Stimulated activated CD8-positive, alpha-beta memory T cell treated with anti-CD3 and anti-CD28 coated beads, Interleukin-7, amount 100 ng/mL, for 1 hour (primary cell): Measurements from ENCODE around the gene CHN2.

Source experiments
- DNase-seq, 2 donors: peaks; one replicate each; pipeline ENCODE4 v3.0.0-alpha.2; 2020; ENCODE audit warnings: low read depth in 2 of 2

The CHN2 gene

DNA sequence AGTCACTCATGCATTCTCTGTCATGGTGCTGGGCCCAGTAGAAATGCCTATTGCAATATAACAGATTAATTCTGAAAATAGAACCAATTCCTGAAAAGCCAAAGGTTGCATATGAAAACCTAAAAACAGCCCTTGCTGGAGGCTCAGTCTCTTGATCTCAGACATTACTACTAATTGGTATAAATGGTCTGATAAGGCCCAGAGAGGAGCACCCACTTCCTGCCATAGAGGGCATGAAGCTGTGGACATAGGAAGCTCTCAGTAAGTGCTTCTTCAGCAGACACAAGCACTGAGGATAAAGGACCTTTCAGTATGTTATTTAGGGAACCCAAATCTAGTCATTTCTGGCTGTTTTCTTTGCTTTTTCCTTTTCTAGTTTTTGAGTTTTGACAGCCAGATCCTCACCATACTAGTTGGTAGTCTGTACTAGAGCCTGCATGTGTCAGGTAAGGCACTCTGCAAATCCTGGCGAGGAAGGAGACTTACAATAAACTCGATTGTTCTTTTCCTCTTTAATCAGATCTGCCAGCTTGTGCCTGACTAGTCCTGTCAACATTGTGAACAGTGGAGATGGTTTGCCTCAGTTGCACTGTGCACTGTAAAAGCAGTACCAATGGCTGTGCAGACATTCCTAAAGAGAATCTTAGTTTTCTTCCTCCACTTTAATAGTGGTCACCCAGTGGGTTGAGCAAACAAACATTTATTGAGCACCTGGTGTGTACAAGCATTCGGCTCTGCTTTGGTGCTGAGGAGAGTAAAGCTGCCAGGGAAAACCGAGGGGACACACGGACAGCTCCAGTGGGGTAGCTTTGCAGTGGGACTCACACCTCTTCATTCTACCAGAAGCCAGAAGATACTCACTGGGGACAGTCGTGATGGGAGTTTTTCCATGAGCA is 140.9 kb downstream of the CHN2 start:
- DNase-seq, result no peak

DNA sequence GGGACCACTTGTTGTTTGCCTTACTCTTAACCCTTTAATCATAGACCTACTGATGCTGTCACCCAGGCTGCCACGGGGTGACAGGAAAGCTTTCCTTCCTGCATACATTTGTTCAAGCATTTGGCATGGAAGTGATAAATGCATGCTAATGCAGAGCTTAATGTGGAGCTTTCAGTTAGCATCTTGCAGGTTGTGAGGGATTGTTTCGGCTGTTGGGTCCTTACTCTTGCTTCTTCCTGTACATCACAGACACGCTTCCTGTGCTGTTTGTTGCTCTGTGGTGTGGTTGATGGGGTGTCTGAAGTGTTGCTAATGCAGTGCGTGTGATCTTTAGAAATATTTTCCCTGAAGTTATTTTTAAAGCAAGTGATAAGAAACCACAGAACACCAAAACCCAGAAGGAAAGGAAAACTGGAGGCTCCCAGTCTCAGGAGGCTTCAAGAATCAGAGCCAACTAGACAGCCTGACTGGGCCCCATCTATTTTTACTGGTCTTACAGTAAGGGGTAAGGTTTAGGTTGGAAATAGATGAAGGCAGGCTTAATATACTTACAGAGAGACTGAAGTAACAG is 143.1 kb downstream of the CHN2 start:
- DNase-seq, result peak; percentile 13 to 21

DNA sequence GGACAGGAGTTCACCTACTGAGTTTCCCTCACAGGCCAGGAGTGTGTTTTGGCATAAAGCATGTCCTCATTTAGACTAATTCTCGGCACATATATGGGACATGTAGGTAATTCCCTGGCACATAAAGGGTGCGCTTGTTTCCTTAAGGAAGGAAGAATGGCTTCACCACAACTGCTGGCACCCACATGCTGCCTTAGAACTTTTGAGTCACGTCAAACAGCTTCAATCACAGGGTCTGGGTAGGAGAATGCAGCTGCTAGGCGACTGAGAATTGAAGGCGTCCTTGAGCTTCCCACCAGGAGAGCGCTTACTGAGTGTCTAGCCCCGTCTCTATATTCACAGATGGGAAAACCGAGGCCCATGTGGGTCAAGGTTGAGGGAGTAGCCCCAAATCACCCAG is 146.1 kb downstream of the CHN2 start:
- DNase-seq, result no peak

DNA sequence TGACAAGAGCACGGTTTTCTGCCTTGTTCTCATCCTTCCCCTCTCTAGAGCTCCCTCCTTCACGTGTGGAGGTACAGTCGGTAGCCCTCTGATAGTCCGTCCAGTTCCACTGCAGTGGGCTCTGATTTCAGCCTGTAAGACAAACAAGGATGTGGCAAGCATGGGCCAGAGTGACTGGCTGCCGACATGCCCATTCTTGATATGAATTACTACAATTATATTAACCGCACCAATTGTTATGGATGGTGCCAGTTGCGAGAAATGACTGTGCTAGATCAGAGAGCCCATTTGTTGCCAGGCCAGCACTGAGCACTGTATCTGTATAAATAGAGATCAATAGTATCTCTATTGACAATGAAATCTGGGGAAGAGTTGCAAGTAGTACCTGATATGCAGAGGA is 146.6 kb downstream of the CHN2 start:
- DNase-seq, result no peak

DNA sequence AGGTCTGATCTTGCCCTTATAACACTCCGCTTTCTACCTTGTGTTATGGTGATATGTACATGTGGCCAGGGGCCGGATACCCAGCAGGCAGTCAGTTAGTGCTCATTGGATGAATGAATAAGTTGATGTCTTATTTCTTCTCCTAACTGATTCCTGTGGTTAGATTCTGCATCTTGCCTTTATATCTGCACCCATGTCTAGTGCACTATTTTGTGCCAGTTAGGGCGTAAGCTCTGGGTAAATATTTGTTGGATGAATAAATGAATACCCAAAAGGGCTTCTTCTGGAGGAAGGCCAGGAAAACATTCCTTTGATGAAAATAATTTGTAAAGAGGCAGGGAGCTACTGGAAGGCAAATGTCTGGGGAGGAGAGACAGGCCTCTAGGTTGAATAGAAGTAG is 148.2 kb downstream of the CHN2 start:
- no peak for DNase-seq

DNA sequence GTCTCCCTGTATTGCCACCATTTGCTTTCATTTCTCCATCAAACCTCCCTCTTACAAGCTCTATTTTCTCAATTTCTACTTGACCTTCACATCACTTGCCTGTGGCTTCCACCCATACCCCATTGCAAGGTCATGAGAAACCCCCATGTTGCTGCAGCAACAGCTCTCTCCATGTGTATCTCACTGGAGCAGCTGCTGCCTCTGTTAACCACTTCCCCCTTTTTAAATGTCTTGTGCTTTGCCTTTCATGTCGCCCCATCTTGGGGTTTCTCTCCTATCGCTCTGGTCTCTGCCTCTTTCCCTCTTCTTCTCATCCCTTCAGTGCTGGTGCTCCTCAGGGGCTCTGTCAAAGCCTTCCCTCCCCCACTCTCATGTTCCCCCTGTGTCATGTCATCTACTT is 148.8 kb downstream of the CHN2 start:
- no peak for DNase-seq

DNA sequence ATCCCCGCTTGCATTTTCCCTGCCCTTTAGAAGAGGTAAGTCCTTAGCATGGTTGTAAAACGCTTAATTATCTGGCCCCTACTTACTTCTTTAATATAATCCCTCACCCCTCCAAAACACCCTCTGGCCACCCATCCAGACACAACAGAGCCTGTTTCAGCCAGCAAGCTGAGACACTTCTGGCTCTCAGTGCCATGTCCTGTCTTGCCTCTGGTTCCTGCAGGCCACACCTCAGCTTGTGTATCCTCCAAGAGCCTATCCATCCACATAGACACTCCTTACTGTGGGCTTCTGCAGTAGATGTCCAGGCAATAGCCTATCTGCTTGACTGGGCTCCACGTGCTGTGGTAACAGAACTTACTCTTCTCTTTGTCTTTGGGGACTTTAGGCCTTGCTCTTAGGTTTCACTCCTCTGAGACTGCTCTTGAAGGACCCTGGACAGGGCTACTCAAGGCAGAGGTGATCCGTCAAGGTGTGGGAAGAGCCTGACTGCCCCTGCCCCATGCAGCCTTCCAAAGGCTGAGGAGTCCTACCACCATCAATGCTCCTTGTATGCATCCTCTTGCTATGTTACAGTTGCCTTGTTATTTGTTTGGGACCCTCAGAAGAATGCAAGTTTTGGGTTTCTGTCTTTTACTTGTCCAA is 149.9 kb downstream of the CHN2 start:
- no peak for DNase-seq

DNA sequence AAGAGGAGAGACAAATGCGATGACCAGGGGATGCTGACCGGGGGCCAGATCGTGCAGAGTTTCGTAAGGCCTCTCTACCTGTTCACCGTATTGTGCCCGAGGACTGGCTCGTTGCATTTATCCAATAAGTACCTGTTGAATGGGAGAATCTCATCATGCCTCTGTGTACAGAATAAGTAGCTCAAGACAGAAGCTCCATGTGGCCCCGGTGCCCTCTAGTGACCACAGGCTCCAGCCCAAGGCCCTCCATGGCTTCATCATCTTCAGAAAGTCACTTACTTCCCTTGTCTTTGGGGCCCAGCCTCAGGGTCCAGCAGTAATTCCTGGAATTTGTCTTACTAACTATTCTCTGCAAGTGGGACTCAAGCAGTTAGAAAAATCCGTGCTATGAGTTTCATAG is 151.0 kb downstream of the CHN2 start:
- DNase-seq, result peak in 1 of 2 donors; percentile 2

DNA sequence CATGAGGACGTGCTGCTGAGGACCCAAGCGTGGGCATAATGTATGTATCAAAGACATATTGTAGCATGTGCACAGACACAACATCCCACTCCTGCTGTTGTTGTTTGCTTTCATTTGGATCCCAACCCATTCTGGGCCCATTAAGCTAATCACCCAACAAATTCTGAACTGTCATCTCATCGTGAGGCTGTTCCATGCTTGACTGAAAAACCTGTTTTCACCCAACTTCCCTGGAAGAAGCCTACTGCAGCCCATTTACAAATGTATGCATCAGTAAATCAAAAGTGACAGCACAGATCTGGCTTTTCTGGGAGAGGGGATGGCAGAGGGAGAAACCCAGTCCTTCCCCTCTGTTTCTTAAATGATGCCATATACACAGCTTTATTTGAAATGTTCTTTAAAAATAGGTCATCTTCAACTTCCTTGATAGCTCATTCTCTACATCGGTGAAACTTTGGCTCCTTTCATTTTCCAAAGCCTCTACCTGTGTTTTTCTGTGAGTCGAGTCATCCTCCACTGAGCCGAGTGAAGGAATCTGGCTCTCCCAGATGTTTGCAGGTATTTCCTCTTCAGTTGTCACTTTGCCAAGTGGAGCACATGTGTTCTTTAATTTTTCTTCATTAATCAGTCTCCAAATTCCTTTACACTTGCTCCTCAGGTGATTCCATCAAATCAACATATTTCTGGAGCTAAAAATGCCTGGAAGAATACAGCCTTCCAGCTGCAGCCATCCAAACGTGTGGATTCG is 151.8 kb downstream of the CHN2 start:
- no peak for DNase-seq

DNA sequence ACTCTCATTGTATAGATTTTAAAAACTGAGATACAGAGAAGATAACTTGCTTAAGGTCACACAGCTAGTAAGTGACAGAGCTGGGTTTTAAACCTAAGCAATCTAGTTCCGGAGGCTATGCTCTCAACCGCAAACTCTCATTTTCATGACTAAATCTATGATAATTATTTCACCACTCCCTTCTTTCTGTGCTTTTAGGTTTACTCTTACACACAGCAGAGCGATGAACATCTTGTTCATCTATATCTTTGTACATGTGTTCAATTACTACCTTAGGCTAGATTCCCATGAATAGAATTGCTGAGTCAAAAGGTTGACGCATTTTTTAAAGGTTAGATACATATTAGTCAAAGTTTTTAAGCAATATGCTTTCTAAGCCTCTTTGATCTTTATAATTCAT is 154.8 kb downstream of the CHN2 start:
- DNase-seq, result no peak

DNA sequence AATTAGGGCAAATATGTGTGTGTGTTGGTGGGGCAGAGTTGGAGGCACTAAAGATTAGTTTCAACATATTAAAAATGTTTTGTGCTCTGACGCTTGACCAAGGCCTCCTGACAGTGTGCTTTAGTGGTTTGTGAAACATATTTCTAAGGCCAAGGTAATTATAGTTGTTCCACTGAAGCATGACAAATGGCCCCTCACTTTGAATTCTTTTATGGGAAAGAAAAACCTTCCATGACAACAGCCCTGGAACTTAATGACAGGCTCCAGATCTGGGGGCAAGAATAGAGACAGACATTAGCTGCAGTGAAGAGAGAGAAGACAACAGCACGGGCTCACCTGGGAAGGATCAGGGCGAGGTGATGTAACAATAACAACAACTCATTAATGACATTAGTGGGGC is 155.8 kb downstream of the CHN2 start:
- DNase-seq, result no peak

DNA sequence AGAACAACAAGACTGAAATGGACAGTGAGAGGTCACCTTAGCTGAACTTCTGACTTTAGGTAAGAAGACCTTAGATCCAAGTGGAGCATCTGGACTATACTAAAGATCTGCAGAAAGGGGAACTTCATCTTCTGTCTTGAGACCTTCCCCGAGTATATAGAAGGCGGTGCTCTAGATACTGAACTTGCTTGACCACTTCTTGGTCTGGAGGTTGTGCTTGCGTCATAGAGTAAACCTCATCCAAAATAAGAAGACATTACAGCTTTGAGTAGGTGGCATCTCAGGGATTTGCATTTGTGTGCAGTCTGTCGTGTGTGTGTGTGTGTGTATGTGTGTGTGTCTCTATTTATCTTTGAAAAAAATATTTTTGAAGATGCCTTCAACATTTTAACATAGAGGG is 157.5 kb downstream of the CHN2 start:
- no peak for DNase-seq

DNA sequence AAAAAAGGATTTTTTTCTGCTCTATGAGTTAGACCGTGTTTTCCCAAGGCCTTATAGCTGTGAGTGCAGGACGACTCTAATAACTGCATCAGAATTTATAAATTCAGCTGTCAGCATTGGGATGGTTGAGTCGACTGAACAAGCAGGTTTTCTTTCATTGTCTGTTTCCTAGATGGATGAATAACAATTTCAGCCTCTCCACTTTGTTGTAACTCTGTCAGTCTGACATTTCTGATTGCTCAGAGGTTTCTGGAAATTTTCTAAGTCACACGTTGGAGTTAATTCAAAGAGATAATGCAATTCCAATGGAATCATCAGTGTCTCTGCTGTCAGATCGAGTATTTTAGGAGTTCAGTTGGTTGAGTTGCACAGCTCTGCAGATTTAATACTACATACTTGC is 159.2 kb downstream of the CHN2 start:
- no peak for DNase-seq

DNA sequence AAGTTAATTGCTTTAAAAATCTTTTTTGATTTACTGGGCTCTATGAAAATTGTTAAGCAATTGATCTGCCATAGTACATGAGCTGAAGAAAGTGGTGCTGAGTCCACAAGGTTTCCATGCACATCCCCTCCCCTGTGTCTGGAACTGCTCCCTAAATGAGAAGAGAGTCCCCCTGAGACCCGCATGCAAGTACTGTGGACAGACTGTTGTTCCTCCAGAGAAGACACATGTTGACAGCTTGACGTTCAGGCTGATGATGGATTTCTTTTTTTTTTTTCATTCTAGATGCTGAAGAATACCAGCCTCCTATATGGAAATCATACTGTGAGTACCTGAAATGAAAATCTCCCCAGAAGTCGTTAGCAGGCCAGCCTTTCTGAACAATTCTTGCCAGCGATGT is 159.8 kb downstream of the CHN2 start:
- DNase-seq, result no peak

DNA sequence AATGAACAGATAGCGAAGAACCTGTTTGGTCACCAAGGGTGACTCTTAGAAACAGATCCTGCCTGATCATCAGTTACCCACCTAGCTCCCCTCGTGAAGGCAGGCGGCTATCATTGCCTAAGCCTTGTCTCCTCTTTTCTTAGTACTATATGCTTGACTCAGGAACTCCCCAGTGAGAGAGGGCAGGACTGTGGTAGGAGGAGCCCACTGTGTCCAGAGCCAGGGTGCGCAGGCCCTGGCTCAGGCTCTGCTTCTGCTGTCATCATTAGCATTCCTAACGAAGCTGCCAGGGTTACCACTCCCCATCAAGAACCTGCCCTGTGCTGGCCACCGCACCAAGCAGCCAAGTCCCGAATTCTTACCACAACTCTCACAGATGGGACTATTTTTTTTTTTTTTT is 160.8 kb downstream of the CHN2 start:
- DNase-seq, result no peak

DNA sequence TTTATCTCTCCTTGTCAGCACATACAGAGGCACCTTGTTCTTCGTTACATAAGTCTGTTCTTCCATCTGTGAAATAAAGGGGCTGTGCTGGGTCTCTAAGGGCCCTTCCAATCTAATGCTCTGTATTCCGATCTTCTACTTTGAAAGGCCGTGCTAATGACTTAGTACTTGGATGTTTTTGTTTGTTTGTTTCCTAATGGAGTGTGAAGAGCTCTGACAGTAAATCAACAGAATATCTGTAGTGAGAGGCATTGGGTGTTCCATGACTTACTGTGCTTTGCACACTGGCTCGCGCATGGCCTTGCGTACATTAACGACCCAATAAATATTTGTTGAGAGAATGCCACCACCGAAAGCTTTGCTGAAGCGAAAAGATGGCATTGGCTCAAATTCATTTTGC is 162.1 kb downstream of the CHN2 start:
- DNase-seq, result no peak

DNA sequence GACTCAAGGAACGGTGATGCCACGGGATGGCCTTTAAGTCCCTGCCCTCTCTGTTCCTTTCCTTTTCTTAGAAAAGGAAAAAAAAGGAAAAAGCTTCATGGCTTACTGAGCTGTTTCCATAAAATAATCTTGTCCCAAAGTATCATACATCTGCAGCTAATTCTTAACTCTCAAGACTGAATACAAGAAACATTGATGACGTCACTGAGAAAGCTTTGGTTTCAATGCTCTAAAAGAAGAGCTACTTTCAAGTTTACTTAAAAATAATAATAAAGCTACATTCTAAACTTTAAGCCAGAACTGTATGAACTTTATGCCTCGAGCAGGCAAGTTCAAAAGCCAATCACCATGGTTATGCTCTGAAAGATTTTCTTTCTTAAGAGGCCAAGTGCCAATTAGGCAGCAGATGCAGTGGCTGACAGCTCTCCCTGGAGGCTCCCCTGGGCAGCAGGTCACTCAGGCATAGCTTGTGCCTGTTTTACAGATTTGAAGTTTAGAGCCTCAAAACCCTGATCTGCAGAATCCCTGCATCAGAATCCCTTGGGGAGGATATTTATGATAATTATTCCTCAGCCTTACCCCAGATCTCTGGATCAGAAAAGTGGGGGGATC is 165.0 kb downstream of the CHN2 start:
- no peak for DNase-seq

DNA sequence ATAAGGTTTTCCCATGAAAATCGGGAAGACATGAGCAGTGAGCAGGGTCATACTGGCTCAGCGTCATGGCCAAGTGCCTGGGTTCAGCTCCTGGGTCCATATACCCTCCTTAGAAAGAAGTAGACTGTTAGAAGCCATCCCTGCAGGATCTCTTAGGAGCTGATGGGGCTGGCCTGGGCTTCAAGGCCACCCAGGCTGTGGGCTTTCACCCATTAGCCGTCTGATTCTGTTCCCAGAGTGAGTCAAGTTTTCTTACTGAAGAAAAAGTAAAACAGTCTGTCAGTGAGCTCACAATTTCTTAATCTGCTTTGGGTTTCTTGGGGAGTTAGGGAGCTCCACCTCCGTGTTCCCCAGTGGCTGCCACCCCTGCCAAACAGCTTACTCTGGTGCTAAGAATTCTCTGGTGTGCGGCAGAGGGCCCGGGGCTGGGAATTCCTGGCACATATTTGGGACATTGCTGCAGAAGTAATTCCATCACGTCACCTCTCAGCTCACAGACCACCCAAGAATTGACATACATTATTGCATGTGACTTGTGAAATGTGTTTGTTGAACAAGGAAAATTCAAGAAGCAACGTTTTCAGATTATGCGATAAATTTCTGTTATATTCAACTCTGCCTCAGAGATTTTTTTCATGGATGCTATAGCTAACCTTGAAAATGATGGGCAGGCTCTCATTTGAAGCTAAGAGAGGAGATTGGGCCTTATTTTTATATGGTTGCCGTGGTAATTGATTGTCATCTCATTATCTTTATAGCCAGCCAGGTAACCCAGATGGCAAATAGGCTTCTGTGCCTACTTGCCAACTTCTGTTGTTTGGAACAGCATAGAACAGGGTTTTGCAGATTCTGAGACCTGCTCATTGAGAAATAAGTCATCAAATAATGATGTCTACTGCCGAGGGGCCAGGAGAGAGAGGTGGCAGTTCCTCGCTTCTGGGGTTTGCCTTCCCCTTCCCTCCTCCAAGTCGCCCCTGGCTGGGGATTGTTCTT is 166.4 kb downstream of the CHN2 start:
- DNase-seq, result no peak

DNA sequence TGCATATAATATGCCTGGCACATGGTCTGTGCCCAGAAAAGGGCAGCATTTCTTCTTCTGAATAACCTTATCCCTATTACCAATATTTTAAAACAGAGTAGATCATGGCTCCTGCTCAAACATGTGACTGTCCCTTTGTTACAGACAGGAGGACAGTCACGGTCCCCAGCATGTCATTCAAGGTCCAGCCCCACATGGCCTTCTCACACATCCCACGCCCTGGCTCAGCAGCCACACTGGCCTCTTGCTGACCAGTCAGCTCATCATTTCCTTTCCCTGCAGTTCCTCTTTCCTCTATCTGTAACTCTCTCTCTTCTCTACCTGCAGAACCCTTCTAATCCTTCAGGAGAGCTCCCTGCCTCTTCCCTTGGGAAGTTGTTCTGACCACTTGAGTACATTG is 167.8 kb downstream of the CHN2 start:
- no peak for DNase-seq

DNA sequence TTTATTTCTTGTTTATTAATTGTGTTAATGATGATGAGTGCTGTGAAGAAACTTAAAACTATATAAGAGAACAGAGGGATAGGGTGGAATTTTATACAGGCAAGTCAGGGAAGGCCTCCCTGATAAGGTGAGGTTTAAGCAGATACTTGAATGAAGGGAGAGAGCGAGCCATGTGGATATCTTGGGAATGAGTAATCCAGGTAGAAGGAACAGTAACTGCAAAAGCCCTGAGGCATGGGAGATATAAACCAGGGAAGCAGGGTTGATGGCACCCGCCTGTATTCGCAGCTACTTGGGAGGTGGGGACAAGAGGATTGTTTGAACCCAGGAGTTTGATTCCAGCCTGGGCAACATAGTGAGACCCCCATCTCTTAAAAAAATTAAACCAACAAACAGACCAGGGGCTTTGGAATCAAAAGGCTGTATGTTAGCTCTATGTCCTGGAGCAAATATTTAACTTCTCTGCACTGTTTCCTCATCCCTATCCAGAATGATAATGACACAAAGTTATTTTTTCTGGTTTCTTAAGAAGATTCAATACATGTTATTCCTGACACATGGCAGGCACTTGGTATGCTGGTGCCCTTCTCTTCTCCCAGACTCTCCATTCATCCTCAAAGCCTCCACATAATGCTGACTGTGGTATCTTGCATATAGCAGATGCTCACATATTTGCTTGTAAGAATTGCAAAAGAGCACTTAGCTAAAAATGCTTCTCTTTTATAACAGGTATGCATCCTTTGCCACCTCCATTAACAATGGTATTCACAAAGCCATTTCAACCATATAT is 169.3 kb downstream of the CHN2 start:
- DNase-seq, result no peak
